Tibial nerve (tissue), 3 donors: ENCODE data around the gene OXER1.

Source experiments
- CTCF ChIP-seq, 5 experiments: fragments of 200-600 bp in 3 of 5; fragments of 450-650 bp in 2 of 5; sonication (generic) in 3 of 5; IDR thresholded peaks; one replicate each; pipeline ENCODE4 v1.5.1; 2016 to 2019; ENCODE audit warnings: antibody characterized with exemption in 5 of 5, mild to moderate bottlenecking in 3 of 5, moderate library complexity in 2 of 5
- POLR2A ChIP-seq, 2 donors: fragments of 450-650 bp; IDR thresholded peaks; one replicate each; pipeline ENCODE4 v1.6.1; 2017; ENCODE audit warnings: antibody characterized with exemption in 2 of 2, mild to moderate bottlenecking in 2 of 2, moderate library complexity in 2 of 2

GRCh38 chr2:42768706-42769256 is 4.8 kb upstream of the OXER1 start:
- TF ChIP-seq CTCF (IDR thresholded peaks at IDR 0.05) = no peak
- TF ChIP-seq POLR2A (IDR thresholded peaks at IDR 0.05) = no peak
